ENCODE measurements around the gene RERE.
A peak's percentile ranks its signal among the peaks of the same experiment; 100 is the strongest.

RERE gene

DNA sequence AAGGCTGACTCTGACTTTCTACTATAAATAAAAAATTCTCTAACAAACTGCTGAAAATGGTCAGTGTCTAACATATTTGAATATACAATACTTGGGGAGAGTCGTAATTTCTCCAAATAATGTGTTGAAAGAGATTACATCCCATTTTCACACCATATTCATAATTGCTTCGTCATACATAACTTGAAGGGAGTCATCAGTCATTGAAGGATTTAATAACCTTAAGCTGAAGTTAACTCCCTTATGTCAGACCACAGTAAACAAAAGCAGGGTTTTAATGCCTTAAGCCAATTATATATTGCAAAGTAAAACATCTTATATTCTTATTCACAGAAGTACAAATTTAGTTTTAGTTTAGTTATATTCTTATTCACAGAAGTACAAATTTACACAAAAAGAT is 129.9 kb downstream of the RERE start:
- no peak for DNase-seq (ENCODE audit: low spot score)

DNA sequence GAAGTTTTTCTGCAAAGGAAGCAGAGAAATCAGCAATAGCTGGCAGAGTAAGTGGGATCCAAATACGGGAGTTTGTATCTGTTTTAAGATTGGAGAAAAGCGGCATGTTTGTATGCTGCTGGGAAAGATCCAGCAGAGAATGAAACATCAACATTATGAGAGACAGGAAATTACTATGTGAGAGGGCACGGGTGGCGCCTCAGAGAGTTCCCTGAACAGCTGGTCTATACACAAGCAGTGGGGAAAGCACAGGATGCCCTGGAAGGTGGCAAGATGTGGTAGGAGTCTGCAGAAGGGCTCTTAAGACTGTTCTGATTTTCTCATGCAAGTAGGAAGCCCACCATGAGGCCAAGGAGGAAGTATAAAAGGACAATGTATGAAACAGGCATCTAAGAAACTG is 130.4 kb downstream of the RERE start:
- no peak for DNase-seq (ENCODE audit: low spot score)

DNA sequence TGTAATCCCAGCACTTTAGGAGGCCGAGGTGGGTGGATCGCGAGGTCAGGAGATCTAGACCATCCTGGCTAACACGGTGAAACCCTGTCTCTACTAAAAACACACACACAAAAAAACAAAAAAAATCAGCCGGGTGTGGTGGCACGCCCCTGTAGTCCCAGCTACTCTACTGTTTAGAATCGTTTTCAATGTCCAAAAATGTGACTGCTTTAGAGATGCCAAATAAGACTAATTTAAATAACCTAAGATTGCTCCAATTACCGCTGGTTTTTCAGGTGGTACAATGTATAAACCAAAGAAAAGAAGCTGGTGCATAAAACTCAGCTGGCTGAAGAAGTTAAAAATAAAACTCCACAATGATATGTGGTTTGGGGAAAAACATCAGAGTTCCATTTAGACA is 132.0 kb downstream of the RERE start:
- DNase-seq (ENCODE audit: low spot score): no peak

DNA sequence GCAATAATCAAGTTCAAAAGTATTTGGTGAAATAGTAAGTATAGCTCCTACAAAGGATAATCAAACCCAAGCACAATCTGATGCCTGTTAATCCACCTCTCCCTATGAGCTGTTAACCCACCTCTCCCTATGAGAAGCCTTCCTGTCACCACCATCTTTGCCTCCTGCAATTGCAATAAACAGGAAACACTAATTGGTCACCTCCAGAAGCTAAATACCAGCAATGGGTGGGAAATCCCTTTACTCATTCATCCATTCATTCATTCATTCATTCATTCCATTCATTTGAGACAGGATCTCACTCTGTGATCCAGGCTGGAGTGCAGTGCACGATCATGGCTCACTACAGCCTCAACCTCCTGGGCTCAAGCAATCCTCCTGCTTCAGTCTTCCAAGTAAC is 132.8 kb downstream of the RERE start:
- no peak for DNase-seq (ENCODE audit: low spot score)

DNA sequence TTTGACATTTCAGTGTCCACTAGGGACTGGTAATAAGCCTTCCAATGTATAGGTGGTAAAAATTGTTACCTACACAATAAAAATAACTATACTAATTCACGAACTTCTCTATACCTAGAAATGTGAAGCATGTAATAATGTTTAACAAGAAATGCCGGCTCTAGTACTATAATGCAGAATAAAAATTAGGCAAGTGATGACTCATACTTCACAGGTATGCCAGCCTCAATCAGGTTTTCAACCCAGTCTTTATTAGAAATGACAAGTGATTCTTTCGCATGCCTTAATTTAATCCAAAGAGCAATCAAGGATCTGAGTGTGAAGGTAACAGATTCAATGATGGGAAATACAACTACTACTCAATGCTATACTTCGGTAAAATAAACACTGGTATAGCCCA is 134.9 kb downstream of the RERE start:
- no peak for DNase-seq (ENCODE audit: low spot score)

DNA sequence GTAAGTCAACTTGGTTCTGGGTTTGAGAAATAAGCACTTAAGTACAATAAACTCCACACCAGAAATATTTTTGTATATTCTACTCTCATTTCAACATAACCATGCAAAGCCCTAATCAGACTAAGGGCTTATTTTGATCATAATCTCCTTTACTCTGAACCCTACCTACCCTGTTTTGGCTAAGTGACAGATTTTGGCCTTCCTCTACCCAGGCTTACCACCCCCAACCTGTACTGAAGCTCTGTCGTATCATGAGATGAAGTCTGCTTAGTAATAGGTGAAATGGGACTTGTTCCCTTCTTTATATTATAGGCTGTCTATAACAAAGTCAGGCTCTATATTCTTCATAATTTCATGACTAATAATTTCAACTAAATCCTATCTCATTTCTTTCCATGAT is 135.5 kb downstream of the RERE start:
- no peak for DNase-seq (ENCODE audit: low spot score)

DNA sequence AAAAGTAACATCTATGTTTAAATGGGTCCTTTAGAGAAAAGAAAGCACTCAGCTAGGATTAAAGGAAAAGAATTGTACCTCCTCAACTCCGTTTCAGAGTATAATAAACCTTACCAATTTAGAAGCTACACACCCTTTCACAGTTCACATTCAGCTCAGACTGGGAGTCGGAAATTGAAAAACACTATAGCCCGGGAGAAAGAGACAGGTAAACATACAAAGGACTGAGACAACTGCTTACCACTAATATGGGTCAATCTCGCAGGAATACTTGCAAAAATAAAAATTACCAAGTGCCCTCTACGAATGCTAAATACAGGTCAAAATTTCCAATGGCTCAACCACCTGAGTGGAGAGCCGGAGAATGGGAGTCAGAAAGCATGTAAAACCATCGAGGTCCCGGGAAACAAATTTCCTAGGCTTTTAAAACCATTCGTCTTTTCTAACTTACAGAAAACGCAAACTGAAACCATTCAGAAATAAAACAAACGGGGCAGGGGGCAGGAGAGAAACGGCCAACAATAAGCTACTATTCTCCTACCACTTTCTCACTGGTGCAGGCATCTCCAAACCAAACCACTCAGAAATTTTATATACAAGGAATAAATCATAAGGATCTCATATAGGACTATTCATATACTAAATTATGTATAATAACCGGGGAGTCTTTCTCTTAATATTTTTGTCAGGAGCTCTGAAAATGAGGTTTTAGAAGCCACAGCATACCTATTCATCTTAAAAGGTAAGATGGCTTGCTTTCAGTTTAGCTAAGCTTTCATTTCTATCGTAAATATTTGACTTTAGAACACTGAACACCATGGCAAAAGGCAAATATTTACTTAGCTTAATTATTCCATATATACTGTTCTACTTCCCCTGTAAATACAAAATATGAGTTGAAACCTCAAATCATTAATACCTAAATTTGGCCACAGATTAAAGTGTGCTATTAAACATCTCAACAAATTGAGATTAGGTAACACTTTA is 136.5 kb downstream of the RERE start:
- DNase-seq (ENCODE audit: low spot score): no peak

DNA sequence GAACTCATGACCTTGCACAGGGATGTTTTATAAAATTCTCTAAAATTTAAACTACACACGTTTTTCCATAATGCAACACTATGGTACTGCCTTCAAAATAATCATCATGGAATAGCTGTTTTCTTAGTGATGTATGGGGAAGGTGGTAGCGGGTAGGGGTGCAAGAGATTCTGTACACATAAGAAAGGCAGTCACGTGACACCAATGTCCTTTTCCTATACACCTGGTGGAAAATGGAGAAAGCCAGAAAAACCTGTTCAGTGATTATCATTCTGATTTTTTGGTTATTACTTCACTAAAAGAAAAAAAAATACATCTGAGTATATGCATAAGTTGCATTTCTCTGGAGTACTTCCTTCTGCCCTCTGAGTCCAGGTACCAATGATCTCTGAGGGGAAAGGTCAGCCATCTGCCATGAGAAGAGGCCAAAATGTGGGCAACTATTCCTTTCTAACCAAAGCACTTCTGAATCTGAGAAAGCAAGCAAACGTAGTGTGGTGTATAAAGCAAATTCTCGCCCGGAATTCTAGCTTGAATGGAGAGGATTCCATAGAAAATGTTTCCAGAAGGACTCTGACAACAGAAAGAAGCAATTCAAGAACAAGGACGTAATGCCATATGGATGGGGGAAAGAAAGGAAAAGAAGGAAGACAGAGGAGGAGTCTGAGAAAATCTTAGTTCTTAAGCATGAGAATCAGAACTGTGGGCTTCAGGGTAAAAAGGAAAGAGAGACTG is 137.3 kb downstream of the RERE start:
- DNase-seq (ENCODE audit: low spot score): no peak

DNA sequence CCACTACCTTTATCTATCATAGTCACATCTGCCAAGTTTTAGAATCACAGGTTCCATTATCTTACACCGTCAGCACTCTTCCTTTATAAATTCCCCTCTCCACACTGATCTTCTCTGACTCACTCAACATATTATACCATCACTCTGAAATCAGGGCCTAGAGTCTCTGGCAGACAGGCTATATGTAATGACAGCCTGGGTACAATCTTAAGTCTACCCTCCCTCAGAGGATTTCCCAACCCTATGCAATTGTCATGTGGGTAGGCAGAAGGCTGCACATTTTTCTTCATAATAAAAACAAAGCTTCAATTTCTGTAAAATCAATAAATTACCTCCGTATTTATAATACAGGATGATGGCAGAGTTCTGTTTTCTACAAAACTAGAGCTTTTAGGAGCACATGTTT is 138.0 kb downstream of the RERE start:
- no peak for DNase-seq (ENCODE audit: low spot score)

DNA sequence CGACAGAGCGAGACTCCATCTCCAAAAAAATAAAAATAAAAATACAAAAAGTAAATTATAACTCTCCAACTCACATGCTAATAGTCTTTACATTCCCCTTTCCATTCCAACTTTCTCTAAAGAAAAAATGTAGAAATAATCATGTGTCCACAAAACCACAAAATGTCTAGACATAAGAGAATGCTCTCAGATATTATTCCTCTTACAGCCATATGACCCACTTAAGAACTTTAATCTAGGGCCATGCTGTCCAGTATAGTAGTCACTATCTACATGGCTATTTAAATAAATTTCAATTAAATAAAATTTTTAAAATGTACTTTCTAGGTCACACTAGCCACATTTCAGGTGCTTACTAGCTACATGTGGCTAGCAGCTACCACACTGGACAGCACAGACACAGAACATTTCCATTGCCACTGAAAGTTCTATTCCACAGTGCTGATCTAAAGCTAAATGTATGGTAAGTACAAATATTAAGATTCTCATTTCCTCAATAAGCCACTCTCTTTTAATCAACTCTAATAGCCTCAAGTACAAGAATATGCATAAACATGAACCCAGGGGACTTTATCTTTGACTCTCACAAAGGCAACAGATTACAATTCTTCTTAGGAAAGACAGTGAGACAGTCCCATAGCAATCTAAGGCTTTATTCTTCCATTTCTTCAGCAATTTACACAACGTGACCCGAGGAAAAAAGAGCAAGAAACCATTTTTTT is 138.6 kb downstream of the RERE start:
- no peak for DNase-seq (ENCODE audit: low spot score)

DNA sequence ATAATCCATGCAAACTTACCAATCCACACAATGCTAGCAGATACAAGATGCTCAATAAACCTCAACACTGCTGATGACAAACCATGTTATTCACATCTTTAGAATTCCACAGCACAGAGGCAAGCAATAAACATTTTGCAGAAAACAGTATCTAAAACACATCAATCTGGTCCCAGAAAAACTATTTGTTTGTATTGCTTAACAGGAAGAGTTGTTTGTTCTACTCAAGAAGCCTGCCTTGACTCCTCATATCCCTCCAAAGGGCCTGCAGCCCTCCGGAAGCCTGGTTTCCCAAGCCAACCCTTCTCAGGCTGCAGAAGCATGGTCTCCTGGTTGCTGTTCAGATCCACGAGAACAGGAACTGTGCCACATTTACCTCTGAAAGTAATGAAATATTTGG is 139.7 kb downstream of the RERE start:
- no peak for DNase-seq (ENCODE audit: low spot score)

DNA sequence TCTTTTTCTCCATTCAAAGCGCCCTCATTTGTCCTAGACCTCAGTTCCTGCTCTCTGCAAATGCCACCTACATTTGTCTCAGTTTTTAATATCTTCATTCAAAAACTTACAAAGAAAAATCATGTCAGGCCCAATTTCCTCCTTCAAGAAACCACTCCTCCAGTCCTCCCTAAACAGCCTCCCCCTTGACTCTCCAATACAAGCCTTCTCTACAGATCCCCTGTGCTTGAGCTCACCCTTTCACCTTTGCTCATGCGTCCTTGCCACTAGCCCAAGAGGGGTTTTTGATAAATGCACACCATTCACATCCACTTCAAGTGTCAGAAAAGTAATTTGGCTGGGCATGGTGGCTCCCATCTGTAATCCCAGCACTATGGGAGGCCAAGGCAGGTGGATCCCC is 140.6 kb downstream of the RERE start:
- DNase-seq (ENCODE audit: low spot score): no peak

DNA sequence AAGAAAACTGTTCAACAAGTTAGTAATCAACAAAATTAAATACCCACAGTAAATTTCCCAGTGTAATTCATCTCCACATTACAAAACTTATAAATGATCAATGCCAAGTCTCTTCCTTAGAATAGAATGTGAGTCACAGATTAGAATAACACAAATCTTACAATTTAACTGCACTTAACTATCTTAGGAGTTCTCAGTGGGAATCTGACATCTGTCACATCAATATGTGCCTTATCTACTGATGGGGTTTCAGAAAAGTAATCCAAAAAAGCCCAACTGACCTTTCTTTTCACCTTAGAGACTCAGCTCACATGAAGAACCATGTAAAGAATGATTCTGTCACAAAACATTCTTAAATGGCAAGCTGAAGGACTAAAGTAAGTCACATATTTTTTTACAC is 141.4 kb downstream of the RERE start:
- DNase-seq (ENCODE audit: low spot score): no peak

DNA sequence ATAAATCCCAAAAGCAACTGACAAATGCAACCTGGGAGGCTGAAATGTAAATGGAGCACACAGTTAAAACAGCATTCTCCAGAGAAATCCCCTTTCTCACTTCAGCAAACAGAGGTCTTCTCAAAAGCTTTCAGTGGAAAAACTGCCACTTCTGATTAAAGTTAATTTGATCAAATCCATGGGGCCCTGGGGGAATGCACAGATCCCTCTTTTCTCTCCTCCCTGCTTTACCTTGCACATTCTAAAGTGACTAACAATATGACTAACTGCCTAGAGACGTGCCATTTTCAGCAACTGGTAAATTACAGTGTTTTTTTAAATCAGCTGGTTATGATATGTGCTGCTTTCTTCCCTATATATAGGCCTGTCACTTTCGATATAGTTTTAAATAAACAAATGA is 142.5 kb downstream of the RERE start:
- DNase-seq (ENCODE audit: low spot score): no peak

DNA sequence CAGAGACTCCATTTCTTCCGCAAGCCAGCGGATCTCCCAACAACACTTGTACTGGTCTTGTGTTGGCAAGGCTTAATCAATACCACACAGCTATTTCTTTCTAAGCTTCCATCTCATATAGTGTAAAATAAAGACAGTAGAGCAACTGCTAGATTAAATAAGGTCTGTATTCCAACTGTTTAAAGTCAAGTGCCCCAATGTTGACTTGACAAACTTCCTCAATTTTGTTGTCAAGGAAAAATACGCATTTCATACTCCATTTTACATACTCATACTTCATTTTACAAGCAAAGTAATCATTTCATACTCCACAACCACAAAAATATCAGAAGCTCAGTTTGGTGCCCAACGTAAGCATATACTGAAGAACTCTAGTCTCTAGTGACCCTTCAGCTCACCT is 143.0 kb downstream of the RERE start:
- DNase-seq (ENCODE audit: low spot score): no peak

DNA sequence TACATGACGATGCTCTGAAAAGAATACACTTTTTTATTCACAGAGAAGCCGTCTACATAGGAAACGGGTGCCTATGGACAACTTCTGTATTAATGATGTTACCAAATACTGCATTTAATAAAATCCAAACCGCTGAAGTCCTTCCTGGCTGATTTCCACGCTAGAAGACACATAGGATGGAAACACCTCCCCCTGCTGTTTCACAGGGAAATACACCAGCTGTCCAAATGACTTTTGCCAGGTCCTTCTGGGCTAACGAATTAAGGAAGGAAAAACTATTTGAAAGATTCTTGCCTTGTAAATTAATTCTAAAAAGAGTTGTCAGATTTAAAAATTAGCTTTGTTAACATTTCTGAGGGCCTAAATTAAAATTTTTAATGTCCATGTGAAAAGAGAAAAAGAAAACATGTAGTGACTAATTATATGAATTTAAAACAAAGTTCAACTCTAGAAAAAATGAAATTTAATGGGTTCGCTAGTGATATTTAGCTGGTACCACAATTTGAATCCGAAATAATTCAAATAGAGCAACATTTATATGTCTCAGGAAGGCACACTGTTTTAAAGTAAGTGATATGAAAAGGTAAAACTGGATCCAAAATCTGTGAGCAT is 146.0 kb downstream of the RERE start:
- peak; percentile 81 for DNase-seq (ENCODE audit: low spot score)

DNA sequence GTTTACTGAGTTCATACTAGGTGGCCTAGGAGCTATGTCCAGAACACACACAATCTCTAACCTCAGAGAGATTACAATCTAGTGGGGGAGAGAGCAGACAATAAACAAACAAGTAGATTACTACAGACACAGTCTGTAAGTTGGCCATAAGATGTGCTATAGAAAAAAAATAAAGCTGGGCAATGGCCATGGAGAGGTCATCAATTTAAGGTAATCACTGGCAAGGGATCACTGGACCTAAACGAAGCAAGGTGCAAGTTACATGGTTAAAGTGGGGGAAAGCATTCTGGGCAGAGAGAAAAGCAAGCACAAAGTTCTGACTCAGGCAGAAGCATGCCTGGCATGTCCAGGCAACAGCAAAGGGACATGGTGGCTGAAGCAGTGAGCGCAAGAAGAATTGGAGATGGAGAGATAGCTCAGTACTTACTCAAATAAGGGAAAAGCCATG is 147.0 kb downstream of the RERE start:
- DNase-seq (ENCODE audit: low spot score): no peak

DNA sequence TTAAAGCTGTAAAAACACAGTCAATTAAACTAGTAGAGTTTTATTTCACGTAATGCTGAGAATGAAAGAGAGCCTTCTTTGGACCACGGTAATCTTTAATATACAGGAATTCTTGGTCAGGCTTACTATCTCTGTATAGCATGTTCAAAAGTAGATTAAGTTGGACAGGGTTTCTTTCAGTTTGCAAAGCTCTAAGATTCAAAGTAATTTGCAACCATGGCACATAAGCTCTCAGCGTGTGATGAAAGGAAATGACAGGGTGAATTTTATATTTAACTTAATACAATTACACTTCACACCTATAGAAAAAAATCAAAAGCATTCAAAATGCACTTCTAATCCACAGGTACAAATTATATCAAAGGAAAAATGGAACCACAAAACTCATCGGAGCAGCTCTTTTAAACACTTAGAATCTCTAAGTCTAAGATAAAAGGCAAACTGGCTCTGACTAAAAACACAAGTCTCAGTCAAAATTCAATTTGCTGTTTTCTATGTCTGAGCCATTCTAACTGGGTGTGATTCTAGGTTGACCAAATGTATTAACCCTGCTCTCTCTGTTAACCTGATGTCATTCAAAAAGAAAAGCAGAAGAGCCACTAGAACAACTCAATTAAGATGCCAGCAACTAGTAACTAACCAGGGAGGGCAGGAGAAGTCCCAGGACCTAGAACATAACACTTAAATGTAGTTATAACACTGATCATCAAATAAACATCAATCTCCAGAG is 147.7 kb downstream of the RERE start:
- no peak for DNase-seq (ENCODE audit: low spot score)

DNA sequence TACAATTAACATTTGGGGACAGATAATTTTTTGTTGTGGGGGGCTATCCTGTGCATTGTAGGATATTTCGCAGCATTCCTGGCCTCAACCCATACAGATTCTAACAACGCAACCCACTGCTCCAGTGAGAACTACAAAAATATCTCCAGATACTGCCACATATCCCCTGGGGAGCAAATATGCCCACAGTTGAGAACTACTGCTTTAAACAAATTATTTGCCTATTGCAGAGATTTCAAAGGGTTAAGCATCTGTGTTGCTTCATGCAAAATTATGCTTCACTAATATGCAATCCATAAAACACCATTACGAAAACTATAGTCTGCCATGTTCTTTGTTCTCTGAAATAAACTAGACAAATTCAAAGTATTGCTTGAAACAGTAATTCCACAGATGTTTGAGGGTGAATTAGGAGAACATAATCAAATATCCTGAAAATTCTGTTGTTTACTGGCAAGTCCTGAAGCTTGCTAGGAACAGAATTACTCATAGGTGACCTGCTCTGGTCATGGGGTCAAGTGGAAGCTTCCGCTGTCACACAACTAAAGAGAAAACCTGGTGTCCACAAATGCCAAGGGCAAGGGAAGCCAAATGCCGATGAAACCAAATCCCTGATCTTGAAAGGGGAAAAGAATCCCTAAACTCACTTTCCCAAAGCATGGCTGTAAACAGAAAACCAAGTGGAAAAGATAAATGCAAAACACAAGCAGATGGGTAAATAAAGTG is 149.4 kb downstream of the RERE start:
- DNase-seq (ENCODE audit: low spot score): no peak

DNA sequence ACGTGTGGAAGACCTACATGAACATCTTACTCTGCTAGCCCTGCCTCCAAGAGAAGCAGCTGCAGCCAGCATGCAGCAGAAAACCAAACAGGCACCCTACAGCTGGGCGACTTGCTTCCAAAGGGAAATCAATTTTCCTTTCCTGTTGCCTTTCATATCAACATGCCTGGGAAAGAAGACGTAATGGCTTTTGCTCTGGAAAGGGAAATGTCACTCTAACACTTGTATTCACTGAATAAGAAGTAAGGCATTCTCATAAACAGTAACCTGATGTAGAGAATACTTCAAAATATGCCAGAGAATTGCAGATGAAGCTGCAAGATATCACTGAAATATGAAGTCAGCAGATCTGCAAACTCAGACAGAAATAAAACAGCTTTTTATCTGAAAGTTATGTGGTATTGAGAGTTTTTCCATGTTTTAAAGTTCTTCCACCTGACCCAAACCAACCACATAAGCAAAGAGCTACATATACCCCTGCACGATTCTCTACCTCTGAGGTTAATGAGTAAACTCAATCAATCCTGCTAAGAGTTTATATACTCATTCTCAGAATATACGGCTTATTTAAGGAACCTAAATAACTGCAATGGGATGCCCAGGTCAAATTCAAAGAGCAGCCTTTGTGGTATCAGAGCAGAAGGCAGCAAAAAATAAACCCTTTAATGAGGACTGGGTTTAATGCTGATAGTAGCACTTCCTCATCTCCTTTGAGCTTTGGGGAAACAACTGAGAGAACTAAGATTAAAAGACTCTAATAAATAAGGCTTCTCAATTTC is 150.9 kb downstream of the RERE start:
- DNase-seq (ENCODE audit: low spot score): no peak

Measured in AG20443 (cell line).